ENCODE data around the gene OAF.

Gene OAF

GRCh38 chr11:120212926-120213325 lies 2.1 kb downstream of the OAF start:
- TF ChIP-seq CTCF (IDR thresholded peaks at IDR 0.05; ENCODE audit: low read depth, low read length), result no peak
- no peak for DNase-seq (ENCODE audit: extremely low read depth, low read depth)

GRCh38 chr11:120214581-120214980 lies 3.7 kb downstream of the OAF start:
- no peak for TF ChIP-seq CTCF (IDR thresholded peaks at IDR 0.05; ENCODE audit: low read depth, low read length)
- DNase-seq (ENCODE audit: extremely low read depth, low read depth), result no peak

GRCh38 chr11:120215634-120216033 lies 4.8 kb downstream of the OAF start:
- no peak for DNase-seq (ENCODE audit: extremely low read depth, low read depth)
- TF ChIP-seq CTCF (IDR thresholded peaks at IDR 0.05; ENCODE audit: low read depth, low read length), result no peak

GRCh38 chr11:120216426-120217102 lies 5.7 kb downstream of the OAF start:
- TF ChIP-seq CTCF (IDR thresholded peaks at IDR 0.05; ENCODE audit: low read depth, low read length), result no peak
- no peak for DNase-seq (ENCODE audit: extremely low read depth, low read depth)

- TF ChIP-seq CTCF (IDR thresholded peaks at IDR 0.05; ENCODE audit: low read depth, low read length), result no peak
- no peak for DNase-seq (ENCODE audit: extremely low read depth, low read depth)
Observed at GRCh38 chr11:120217526-120217925, 6.7 kb downstream of the OAF start.

- TF ChIP-seq CTCF (IDR thresholded peaks at IDR 0.05; ENCODE audit: low read depth, low read length), result no peak
- DNase-seq (ENCODE audit: extremely low read depth, low read depth), result no peak
Observed at GRCh38 chr11:120217941-120218694, 7.3 kb downstream of the OAF start.

GRCh38 chr11:120218695-120219033 lies 7.8 kb downstream of the OAF start:
- no peak for TF ChIP-seq CTCF (IDR thresholded peaks at IDR 0.05; ENCODE audit: low read depth, low read length)
- DNase-seq (ENCODE audit: extremely low read depth, low read depth), result no peak
